GM18520 (cell line): ENCODE measurements around the gene PROX2.

Source experiments
- ATAC-seq: cut with Tn5 transposase; IDR thresholded peaks from one replicate; pipeline ENCODE4 v1.9.1; 2021; ENCODE audit not compliant: unreplicated experiment

PROX2 gene

GRCh38 chr14:74846168-74846567, 29.8 kb downstream of the PROX2 start:
- no peak for ATAC-seq

GRCh38 chr14:74843653-74844052, 32.3 kb downstream of the PROX2 start:
- ATAC-seq = no peak

- ATAC-seq = peak; percentile 74
These were observed 34.4 kb downstream of the PROX2 start for GRCh38 chr14:74841230-74842207.

- ATAC-seq = no peak
These were observed 35.3 kb downstream of the PROX2 start for GRCh38 chr14:74840603-74841030.

- ATAC-seq = no peak
These were observed 37.8 kb downstream of the PROX2 start for GRCh38 chr14:74838166-74838565.

GRCh38 chr14:74836251-74836960, 39.5 kb downstream of the PROX2 start:
- ATAC-seq = no peak

- no peak for ATAC-seq
These were observed 40.2 kb downstream of the PROX2 start for GRCh38 chr14:74835645-74836250.

GRCh38 chr14:74834692-74835392, 41.1 kb downstream of the PROX2 start:
- ATAC-seq = no peak

- ATAC-seq = no peak
These were observed 43.1 kb downstream of the PROX2 start for GRCh38 chr14:74832849-74833248.

GRCh38 chr14:74829251-74829650, 46.7 kb downstream of the PROX2 start:
- no peak for ATAC-seq

- no peak for ATAC-seq
These were observed 49.4 kb downstream of the PROX2 start for GRCh38 chr14:74826574-74826973.
